ENCODE results near the gene IZUMO4.
A peak's percentile ranks its signal among the peaks of the same experiment; 100 is the strongest.

The IZUMO4 gene

DNA sequence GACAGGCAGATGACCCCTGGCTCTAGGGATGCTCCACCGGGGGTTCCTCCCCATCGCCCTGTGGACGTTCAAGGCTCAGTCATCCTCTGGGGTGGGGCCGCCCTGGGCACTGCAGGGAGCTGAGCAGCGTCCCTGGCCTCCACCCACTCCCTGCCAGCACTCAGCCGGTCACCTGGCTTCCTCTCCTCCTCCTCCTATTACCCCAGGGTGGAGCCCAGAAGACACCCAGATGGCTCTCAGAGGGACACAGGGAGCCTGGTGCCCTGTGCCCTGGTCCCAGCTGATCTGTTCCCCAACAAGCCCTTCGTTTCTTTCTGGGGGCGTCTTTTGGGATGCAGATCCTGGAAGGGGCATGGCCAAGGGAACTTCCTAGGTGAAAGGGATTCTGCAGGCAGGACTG, 42.0 kb upstream of the IZUMO4 start:
- no peaks in the 10 kb centered on the region for H3K27me3 ChIP-seq (ENCODE audit: insufficient read depth, low read length)
- H3K36me3 ChIP-seq (ENCODE audit: insufficient read depth, low read length): no peaks in the 10 kb centered on the region
- H2AFZ ChIP-seq (ENCODE audit: low read depth, low read length): no peak overlapping the region
- no peak overlapping the region for H3K4me3 ChIP-seq (ENCODE audit: low read length)
- no peaks in the 10 kb centered on the region for H3K9me3 ChIP-seq (ENCODE audit: low read length)
- peaks cover 29% of the 10 kb centered on the region for H3K4me1 ChIP-seq (ENCODE audit: insufficient read depth, low read length)

DNA sequence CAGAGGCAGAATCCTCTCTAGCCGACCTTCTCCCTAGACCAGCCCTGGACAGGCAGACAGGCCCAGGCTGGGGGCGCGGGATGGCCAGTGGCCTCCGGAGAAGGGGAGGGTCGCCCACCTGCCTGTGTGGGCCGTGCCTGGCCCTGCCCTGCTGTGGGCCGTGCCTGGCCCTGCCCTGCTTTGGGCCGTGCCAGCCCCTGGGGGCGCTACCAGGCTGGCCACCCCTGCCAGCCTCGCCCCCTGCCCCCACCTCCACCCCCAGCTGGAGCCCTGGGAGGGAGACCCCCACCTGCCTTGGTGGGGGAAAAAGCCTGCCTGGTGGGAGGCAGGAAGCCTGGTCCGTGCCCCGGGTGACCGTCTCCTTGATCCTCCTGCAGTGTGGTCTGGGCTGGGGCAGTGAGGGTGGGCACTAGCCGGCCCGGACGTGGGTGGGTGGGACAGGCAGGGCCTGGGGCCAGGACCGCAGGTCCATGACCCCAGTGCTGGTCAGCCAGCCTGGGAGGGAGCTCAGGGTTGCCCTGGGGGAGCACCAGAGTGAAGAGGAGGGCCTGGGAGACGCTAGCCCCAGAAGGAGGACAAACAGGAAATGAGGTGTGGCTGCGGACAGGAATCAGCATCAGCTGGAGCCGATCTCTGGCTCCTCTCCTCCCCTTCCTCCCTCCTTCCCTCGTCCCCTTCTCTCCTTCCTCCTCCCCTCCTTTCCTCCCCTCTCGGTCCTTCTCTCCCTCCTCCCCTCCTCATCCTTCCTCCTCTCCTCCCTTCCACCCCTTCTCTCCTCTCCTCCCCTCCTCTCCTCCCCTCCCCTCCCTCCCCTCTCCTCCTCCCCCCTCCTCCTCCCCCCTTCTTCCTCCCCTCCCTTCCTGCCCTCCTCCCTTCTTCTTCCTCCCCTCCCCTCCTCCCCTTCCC, 40.5 kb upstream of the IZUMO4 start:
- no peak overlapping the region for H2AFZ ChIP-seq (ENCODE audit: low read depth, low read length)
- H3K27me3 ChIP-seq (ENCODE audit: insufficient read depth, low read length): no peaks in the 10 kb centered on the region
- H3K4me1 ChIP-seq (ENCODE audit: insufficient read depth, low read length): peaks cover 34% of the 10 kb centered on the region
- no peaks in the 10 kb centered on the region for H3K9me3 ChIP-seq (ENCODE audit: low read length)
- H3K36me3 ChIP-seq (ENCODE audit: insufficient read depth, low read length): no peaks in the 10 kb centered on the region
- no peak overlapping the region for H3K4me3 ChIP-seq (ENCODE audit: low read length)

DNA sequence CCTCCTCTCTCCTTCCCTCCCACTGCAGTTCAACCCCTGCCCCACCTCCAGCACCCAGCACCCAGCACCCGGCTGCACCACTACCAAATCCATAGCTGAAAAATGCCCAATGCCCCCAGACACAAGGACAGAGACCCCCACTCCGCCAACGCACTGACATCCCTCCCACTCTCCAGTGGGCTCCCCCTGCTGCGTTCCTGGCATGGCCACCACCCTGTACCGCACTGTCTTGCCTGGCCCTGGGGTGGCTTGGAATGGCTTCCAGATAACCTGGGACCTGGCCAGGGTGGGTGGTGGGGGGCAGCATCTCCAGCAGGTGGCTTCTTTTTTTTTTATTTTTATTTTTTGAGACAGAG, 39.9 kb upstream of the IZUMO4 start:
- Histone ChIP-seq H3K4me3 (ENCODE audit: low read length) (no peak overlapping the region), H2AFZ (ENCODE audit: low read depth, low read length) (no peak overlapping the region), H3K27me3 (ENCODE audit: insufficient read depth, low read length) (no peaks in the 10 kb centered on the region), H3K4me1 (ENCODE audit: insufficient read depth, low read length) (peaks cover 31% of the 10 kb centered on the region), H3K36me3 (ENCODE audit: insufficient read depth, low read length) (no peaks in the 10 kb centered on the region), H3K9me3 (ENCODE audit: low read length) (no peaks in the 10 kb centered on the region)

DNA sequence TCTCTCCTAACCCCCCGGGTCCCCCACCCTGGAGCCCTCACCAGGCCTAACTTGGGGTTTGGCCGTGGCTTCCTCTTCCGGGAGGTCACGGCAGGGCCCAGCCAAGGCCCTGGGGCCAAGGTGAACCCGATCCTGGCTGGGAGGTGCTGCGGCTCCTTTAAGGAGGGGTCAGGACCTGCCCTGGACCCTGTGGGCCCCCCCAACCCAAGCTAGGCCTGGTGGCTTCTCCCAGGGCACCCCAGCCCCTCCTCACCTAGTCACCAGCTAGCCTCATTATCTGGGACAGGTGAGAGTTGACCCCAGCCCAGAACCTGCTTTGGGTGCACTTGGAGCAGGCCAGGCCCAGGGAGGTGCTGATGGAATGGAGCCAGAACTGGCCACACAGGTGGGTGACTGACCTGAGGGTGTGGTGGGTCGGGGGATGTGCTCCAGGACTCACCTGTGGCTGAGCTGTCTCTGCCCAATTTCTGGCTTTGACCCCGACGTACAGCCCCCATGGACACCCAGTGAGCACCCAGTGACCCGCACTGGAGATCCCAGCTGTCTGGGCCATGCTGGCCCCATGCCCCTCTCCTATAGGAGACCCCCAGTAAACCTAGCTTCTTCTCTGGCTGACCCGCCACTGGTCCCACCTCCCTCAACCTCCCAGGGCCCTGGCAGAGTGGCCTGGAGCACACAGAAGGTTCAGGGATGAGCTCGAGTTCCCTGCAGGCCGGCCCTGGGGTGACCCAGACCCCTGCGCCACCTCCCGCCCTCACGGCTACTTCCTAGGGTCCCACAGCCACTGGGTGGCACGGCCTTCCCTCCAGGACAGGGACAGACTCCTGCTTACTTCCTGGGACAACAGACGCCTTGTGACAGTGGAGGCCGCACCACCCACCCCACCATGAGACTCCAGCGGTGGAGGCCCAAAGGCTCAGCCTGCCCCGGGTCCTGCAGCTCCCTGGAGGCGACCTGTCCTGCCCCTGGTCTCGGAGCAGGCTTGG, 38.9 kb upstream of the IZUMO4 start:
- Histone ChIP-seq H3K4me3 (ENCODE audit: low read length) (no peak overlapping the region), H3K36me3 (ENCODE audit: insufficient read depth, low read length) (no peaks in the 10 kb centered on the region), H3K27me3 (ENCODE audit: insufficient read depth, low read length) (no peaks in the 10 kb centered on the region), H3K9me3 (ENCODE audit: low read length) (no peaks in the 10 kb centered on the region), H2AFZ (ENCODE audit: low read depth, low read length) (no peak overlapping the region), H3K4me1 (ENCODE audit: insufficient read depth, low read length) (peaks cover 41% of the 10 kb centered on the region)

DNA sequence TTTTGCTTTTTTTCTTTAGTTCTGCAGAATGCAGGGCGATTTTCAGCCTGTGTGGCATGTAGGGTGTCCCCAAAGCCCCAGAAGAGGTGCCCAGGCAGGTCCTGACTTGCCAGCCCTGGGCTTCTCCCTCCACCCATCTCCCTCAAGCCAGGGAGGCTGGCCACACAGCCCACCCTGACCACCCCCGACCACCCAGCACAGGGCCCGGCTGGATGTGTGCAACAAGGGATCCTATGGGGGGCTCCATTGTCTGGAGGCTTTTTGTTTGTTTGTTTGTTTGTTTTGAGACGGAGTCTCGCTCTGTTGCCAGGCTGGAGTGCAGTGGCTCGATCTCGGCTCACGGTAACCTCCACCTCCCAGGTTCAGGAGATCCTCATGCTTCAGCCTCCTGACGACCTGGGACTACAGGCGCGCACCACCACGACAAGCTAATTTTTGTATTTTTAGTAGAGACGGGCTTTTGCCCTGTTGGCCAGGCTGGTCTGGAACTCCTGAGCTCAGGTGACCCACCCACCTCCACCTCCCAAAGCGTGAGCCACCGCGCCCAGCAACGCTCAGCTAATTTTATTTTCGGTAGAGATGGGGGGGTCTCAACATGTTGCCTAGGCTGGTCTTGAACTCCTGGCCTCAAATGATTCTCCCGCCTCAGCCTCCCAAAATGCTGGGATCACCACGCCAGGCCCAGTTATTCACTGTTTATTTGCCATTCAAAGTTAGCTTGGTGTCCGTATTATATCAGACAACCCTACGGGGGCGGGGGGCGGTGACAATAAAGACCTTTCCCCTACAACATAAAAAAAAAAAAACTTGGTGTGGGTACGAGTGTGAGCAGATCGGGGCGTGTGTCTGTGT, 37.9 kb upstream of the IZUMO4 start:
- no peaks in the 10 kb centered on the region for H3K9me3 ChIP-seq (ENCODE audit: low read length)
- H3K36me3 ChIP-seq (ENCODE audit: insufficient read depth, low read length): no peaks in the 10 kb centered on the region
- peaks cover 41% of the 10 kb centered on the region for H3K4me1 ChIP-seq (ENCODE audit: insufficient read depth, low read length)
- H3K4me3 ChIP-seq (ENCODE audit: low read length): no peak overlapping the region
- H3K27me3 ChIP-seq (ENCODE audit: insufficient read depth, low read length): no peaks in the 10 kb centered on the region
- no peak overlapping the region for H2AFZ ChIP-seq (ENCODE audit: low read depth, low read length)

DNA sequence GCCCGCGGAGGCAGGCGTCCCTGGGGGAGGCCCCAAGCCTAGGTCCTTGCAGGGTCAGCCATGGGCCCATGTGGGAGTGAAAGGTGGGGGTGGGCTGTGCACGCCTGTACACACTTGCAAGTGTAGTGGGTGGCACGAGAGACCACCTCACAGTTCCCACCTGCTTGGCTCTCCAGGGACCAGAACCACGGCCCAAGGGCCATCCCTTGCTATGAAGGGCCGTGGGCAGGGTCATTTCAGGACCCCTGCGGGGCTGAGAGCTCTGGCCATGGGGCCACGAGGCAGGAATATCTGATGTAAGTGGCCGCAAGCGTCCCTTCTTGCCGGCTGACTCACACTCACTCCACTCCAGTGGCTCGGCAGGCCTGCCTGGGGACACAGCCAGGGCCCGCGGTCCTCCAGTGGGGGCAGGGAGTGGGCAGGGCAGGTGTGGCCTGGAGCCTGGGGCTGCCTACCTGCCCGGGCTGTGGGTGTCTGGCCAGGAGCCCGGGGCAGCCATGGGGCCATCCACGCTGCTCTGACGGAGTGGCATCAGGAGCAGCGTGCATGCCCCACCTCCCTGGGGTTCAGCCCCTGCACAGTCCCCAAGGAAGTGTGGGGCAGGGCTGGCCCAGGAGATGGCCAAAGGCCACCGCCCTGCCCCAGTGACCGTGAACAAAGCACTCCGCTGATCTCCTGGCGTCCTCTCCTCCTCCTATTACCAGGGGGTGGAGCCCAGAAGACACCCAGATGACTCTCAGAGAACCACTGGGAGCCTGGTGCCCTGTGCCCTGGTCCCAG, 37.1 kb upstream of the IZUMO4 start:
- Histone ChIP-seq H3K27me3 (ENCODE audit: insufficient read depth, low read length) (no peaks in the 10 kb centered on the region), H3K9me3 (ENCODE audit: low read length) (no peaks in the 10 kb centered on the region), H2AFZ (ENCODE audit: low read depth, low read length) (no peak overlapping the region), H3K4me1 (ENCODE audit: insufficient read depth, low read length) (peaks cover 45% of the 10 kb centered on the region), H3K36me3 (ENCODE audit: insufficient read depth, low read length) (no peaks in the 10 kb centered on the region), H3K4me3 (ENCODE audit: low read length) (peak overlapping the region; percentile 78)

DNA sequence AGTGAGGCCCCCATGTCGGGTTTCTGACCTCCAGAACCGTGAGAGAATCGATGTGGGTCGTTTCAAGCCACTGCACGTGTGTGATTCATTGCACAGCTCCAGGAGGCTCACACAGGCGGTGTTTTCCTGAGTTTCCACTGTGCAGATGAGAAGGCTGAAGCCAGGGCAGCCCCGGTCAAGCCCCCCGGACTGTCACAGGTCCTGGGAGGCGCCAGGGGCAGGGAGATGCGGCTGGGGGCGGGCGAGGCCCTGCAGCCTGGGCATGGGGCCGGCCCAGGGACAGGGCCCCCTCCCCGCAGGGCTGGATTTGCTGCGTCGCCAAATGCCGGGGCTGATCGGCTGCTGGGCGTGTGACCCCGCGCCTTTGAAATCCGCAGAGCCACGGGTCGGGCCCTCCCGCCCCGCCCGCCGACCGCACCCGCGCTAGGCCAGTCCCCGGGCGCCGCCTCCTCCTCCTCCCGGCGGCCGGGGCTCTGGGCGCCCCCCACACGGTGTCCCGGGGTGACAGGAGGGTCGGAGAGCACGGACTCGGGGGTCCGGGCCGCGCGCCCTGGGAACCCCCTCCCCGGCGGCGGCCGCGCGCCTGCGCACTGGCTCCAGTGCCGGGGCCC, 35.7 kb upstream of the IZUMO4 start:
- peaks cover 39% of the 10 kb centered on the region for H3K4me1 ChIP-seq (ENCODE audit: insufficient read depth, low read length)
- no peaks in the 10 kb centered on the region for H3K27me3 ChIP-seq (ENCODE audit: insufficient read depth, low read length)

DNA sequence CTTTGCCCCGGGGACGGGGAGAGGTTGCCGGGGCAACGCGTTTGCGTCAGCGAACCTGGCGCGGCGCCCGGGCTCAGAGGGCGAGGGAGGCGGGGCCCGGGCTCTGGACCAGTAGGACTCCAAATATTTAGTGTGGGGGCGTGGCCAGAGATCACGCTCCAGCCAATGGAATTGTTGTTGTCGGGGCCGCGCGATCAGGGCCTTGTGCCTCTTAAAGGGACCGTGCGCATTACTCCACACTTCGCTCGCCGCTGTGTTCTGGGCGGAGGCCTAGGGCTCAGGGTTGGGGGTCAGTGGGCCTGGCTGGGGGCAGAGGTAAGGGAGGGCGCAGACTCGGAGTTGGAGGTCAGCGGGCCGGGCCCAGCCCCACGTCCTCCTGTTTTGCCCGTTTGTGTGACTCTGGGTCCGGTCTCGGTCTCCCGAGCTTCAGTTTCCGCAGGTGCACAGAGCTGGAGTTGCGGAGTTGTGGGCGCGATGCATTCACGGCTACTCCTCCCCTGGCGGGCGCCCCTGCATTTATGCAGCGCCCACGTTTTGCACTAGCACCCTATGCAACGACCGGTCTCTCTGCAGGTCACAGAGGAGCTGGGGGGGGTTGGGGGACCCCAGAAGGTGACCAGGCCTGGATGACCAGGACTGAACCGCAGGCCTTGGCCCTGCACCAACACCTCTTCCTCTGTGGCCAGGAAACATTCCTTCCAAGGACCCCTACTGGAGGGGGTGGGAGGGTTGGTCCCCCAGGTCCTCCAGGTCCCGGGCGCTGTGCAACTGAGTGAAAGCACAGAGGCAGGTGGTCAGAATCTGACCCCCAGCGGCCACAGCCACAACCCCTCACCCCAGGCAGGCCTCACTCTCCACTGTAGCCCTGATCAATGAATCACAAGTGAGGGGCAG, 35.0 kb upstream of the IZUMO4 start:
- H3K27me3 ChIP-seq (ENCODE audit: insufficient read depth, low read length): no peaks in the 10 kb centered on the region
- H3K36me3 ChIP-seq (ENCODE audit: insufficient read depth, low read length): no peaks in the 10 kb centered on the region
- H3K4me1 ChIP-seq (ENCODE audit: insufficient read depth, low read length): peaks cover 34% of the 10 kb centered on the region
- H2AFZ ChIP-seq (ENCODE audit: low read depth, low read length): no peak overlapping the region
- no peaks in the 10 kb centered on the region for H3K9me3 ChIP-seq (ENCODE audit: low read length)
- H3K4me3 ChIP-seq (ENCODE audit: low read length): peak overlapping the region; percentile 78

More for the DNA sequence above, 35.7 kb upstream of the IZUMO4 start:
- no peaks in the 10 kb centered on the region for H3K36me3 ChIP-seq (ENCODE audit: insufficient read depth, low read length)
- peak overlapping the region; percentile 16 for H2AFZ ChIP-seq (ENCODE audit: low read depth, low read length)
- H3K4me3 ChIP-seq (ENCODE audit: low read length): peak overlapping the region; percentile 78
- H3K9me3 ChIP-seq (ENCODE audit: low read length): no peaks in the 10 kb centered on the region

DNA sequence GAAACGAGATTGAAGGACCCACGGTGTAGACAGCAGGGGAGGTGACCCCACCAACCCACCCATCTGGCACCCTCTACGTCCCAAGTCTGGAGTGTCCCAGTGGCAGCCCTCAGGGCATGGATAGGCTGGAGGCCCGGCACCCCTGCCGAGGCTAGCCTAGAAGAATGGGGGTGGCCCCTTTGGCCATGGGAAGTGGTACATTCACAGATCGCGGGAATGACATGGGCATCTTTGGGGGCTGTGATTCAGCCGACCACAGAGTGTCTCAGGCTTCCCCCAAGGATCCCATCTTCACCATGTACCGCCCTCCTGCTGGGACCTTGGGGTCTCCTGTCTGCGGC, 34.4 kb upstream of the IZUMO4 start:
- Histone ChIP-seq H3K36me3 (ENCODE audit: insufficient read depth, low read length) (no peaks in the 10 kb centered on the region), H3K4me1 (ENCODE audit: insufficient read depth, low read length) (peaks cover 34% of the 10 kb centered on the region), H3K9me3 (ENCODE audit: low read length) (no peaks in the 10 kb centered on the region), H2AFZ (ENCODE audit: low read depth, low read length) (no peak overlapping the region), H3K4me3 (ENCODE audit: low read length) (peak overlapping the region; percentile 78), H3K27me3 (ENCODE audit: insufficient read depth, low read length) (no peaks in the 10 kb centered on the region)

DNA sequence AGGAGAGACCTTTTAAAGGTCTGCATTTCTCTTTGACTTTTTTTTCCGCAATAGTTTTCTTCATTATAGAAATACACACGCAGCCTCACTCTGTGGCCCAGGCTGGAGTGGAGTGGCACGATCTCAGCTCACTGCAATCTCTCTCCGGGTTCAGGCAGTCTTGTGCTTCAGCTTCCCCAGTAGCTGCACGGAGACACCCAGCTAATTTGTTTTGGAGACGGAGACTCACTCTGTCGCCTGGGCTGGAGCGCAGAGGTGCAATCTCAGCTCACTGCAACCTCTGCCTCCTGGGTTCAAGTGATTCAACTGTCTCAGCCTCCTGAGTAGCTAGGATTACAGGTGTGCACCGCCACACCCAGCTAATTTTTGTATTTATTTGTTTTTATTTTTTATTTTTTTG, 33.9 kb upstream of the IZUMO4 start:
- Histone ChIP-seq H3K4me1 (ENCODE audit: insufficient read depth, low read length) (peaks cover 34% of the 10 kb centered on the region), H3K36me3 (ENCODE audit: insufficient read depth, low read length) (no peaks in the 10 kb centered on the region), H2AFZ (ENCODE audit: low read depth, low read length) (no peak overlapping the region), H3K4me3 (ENCODE audit: low read length) (peak overlapping the region; percentile 78), H3K27me3 (ENCODE audit: insufficient read depth, low read length) (no peaks in the 10 kb centered on the region), H3K9me3 (ENCODE audit: low read length) (no peaks in the 10 kb centered on the region)

DNA sequence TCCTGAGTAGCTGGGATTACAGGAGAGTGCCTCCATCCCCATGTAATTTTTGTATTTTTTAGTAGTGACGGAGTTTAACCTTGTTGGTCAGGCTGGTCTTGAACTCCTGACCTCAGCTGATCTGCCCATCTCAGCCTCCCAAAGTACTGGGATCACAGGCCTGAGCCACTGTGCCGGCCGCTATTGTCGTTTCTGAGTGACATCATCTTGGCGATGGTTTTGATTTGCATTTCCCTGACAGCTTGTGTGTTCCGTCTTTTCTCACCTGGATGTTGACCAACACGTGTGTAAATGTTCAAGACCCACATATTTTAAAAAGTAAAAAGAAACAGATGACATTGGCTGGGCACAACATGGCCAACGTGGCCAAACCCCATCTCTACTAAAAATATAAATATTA, 32.9 kb upstream of the IZUMO4 start:
- no peaks in the 10 kb centered on the region for H3K9me3 ChIP-seq (ENCODE audit: low read length)
- no peak overlapping the region for H2AFZ ChIP-seq (ENCODE audit: low read depth, low read length)
- no peaks in the 10 kb centered on the region for H3K27me3 ChIP-seq (ENCODE audit: insufficient read depth, low read length)
- no peaks in the 10 kb centered on the region for H3K36me3 ChIP-seq (ENCODE audit: insufficient read depth, low read length)
- peaks cover 34% of the 10 kb centered on the region for H3K4me1 ChIP-seq (ENCODE audit: insufficient read depth, low read length)
- no peak overlapping the region for H3K4me3 ChIP-seq (ENCODE audit: low read length)
